GM23338 (cell line): Measurements from ENCODE around the gene KDM4C.

Source experiments
- CREB1 ChIP-seq: fragments of 250-450 bp; sonication (Bioruptor Pico); IDR thresholded peaks from 2 replicates; pipeline ENCODE4 v1.5.0; 2020; ENCODE audit warnings: low read depth, mild to moderate bottlenecking, moderate library complexity
- EZH2 ChIP-seq: fragments of 200-600 bp; sonication (generic); IDR thresholded peaks from one replicate; pipeline ENCODE4 v1.8.0; 2017; ENCODE audit warnings: antibody characterized with exemption, mild to moderate bottlenecking, low read depth; ENCODE audit not compliant: unreplicated experiment
- EZH2phosphoT487 ChIP-seq: fragments of 200-600 bp; sonication (generic); IDR thresholded peaks from one replicate; pipeline ENCODE4 v1.8.1; 2018; ENCODE audit warnings: antibody characterized with exemption; ENCODE audit not compliant: unreplicated experiment
- JUNB ChIP-seq: IDR thresholded peaks from one replicate; pipeline ENCODE4 v1.6.1; 2016; ENCODE audit warnings: antibody characterized with exemption; ENCODE audit not compliant: unreplicated experiment
- NANOG ChIP-seq: IDR thresholded peaks from 2 replicates; pipeline ENCODE4 v1.6.1; 2016; ENCODE audit warnings: antibody characterized with exemption, borderline replicate concordance
- POLR2AphosphoS5 ChIP-seq: IDR thresholded peaks from 2 replicates; pipeline ENCODE4 v1.6.1; 2016; ENCODE audit warnings: antibody characterized with exemption, low read depth
- ZNF331 ChIP-seq: fragments of 250-450 bp; sonication (Bioruptor Pico); IDR thresholded peaks from 2 replicates; pipeline ENCODE4 v1.5.0; 2020; ENCODE audit warnings: low read depth, mild to moderate bottlenecking, moderate library complexity
- TF ChIP-seq, protein P1 (sequence below), 2 experiments: fragments of 200-600 bp in 1 of 2; sonication (generic) in 1 of 2; conservative IDR thresholded peaks; 2 replicates each; pipeline versions ENCODE4 v1.5.1 to v1.6.1; 2016 to 2017; ENCODE audit warnings: antibody characterized with exemption in 2 of 2, low read depth in 2 of 2, mild to moderate bottlenecking in 2 of 2, moderate library complexity in 1 of 2
- TF ChIP-seq, protein P2 (sequence below): IDR thresholded peaks from 2 replicates; pipeline ENCODE4 v1.6.1; 2016; ENCODE audit warnings: antibody characterized with exemption
- TF ChIP-seq, protein P3 (sequence below): IDR thresholded peaks from one replicate; pipeline ENCODE4 v1.6.1; 2018; ENCODE audit warnings: antibody characterized with exemption; ENCODE audit not compliant: unreplicated experiment

DNA sequence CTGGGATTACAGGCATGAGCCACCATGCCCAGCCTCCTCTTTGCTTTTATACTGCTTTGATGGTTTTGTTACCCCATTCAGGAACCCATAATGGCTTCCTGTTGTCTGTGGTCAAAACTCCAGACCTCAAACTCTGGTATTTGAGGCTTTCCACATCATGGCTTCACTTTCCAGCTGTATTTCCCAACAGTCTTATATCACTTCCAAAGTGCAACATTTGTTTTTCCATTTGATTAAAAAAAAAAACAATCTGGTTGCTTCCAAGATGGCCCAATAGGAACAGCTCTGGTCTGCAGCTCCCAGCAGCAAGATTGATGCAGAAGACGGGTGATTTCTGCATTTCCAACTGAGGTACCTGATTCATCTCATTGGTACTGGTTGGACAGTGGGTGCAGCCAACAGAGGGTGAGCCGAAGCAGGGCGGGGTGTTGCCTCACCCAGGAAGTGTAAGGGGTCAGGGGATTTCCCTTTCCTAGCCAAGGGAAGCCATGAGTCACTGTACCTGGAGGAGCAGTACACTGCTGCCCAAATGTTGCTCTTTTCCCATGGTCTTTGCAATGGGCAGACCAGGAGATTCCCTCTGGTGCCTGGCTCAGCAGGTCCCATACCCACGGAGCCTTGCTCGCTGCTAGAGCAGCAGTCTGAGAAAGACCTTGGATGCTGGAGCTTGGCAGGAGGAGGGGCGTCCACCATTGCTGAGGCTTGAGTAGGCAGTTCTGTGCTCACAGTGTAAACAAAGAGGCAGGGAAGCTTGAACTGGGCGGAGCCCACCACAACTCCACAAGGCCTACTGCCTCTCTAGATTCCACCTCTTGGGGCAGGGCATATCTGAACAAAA is 458.4 kb downstream of the KDM4C start:
- TF ChIP-seq, protein P1, sequence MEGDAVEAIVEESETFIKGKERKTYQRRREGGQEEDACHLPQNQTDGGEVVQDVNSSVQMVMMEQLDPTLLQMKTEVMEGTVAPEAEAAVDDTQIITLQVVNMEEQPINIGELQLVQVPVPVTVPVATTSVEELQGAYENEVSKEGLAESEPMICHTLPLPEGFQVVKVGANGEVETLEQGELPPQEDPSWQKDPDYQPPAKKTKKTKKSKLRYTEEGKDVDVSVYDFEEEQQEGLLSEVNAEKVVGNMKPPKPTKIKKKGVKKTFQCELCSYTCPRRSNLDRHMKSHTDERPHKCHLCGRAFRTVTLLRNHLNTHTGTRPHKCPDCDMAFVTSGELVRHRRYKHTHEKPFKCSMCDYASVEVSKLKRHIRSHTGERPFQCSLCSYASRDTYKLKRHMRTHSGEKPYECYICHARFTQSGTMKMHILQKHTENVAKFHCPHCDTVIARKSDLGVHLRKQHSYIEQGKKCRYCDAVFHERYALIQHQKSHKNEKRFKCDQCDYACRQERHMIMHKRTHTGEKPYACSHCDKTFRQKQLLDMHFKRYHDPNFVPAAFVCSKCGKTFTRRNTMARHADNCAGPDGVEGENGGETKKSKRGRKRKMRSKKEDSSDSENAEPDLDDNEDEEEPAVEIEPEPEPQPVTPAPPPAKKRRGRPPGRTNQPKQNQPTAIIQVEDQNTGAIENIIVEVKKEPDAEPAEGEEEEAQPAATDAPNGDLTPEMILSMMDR (conservative IDR thresholded peaks at IDR 0.05; ENCODE audit: low read depth in 2 of 2), result no peak
- TF ChIP-seq JUNB (no peak), POLR2AphosphoS5 (no peak), EZH2 (no peak), CREB1 (CRISPR knock-in tag) (no peak), ZNF331 (CRISPR knock-in tag) (no peak), EZH2phosphoT487 (no peak), NANOG (no peak)
- TF ChIP-seq, protein P2, sequence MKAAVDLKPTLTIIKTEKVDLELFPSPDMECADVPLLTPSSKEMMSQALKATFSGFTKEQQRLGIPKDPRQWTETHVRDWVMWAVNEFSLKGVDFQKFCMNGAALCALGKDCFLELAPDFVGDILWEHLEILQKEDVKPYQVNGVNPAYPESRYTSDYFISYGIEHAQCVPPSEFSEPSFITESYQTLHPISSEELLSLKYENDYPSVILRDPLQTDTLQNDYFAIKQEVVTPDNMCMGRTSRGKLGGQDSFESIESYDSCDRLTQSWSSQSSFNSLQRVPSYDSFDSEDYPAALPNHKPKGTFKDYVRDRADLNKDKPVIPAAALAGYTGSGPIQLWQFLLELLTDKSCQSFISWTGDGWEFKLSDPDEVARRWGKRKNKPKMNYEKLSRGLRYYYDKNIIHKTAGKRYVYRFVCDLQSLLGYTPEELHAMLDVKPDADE, result no peak
- TF ChIP-seq, protein P3, sequence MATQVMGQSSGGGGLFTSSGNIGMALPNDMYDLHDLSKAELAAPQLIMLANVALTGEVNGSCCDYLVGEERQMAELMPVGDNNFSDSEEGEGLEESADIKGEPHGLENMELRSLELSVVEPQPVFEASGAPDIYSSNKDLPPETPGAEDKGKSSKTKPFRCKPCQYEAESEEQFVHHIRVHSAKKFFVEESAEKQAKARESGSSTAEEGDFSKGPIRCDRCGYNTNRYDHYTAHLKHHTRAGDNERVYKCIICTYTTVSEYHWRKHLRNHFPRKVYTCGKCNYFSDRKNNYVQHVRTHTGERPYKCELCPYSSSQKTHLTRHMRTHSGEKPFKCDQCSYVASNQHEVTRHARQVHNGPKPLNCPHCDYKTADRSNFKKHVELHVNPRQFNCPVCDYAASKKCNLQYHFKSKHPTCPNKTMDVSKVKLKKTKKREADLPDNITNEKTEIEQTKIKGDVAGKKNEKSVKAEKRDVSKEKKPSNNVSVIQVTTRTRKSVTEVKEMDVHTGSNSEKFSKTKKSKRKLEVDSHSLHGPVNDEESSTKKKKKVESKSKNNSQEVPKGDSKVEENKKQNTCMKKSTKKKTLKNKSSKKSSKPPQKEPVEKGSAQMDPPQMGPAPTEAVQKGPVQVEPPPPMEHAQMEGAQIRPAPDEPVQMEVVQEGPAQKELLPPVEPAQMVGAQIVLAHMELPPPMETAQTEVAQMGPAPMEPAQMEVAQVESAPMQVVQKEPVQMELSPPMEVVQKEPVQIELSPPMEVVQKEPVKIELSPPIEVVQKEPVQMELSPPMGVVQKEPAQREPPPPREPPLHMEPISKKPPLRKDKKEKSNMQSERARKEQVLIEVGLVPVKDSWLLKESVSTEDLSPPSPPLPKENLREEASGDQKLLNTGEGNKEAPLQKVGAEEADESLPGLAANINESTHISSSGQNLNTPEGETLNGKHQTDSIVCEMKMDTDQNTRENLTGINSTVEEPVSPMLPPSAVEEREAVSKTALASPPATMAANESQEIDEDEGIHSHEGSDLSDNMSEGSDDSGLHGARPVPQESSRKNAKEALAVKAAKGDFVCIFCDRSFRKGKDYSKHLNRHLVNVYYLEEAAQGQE, result no peak
